ENCODE measurements around the gene GALNTL6. TPM values are rescaled to one million over a fixed set of nuclear protein-coding genes. Genes with fewer than 3 reads are reported as not detected.

GALNTL6 gene
- polyA plus RNA-seq, 1 experiment, result not detected

DNA sequence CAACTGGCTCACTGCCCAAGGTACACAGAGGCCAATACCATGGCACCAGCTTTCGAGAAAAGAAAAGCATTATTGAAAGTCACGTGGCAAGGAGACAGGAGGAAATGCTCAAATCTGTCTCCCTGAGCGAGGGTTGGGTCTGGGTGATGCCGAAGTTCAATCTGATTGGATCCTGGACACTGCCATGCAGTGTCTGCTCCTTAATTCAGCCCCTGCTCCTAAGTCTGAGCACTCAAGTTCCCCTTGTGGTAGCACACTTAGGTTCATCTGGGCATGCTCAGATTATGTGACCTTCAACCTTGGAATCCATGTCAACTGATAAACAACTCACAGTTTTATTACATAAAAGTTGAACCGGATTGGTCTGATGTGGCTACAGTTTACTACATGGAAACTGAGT, 842.9 kb downstream of the GALNTL6 start:
- Histone ChIP-seq H3K9me3 (ENCODE audit: control insufficient read depth, insufficient read depth, low read length) (no peaks in the 10 kb centered on the region), H3K27me3 (ENCODE audit: control insufficient read depth, insufficient read depth, low read length) (no peaks in the 10 kb centered on the region), H3K27ac (ENCODE audit: low read depth, low read length) (no peak overlapping the region), H3K4me3 (ENCODE audit: low read depth, low read length) (no peak overlapping the region)
- CTCF ChIA-PET, result no interaction called here
- POLR2A ChIA-PET, result no interaction called here
- TF ChIP-seq, protein P1, sequence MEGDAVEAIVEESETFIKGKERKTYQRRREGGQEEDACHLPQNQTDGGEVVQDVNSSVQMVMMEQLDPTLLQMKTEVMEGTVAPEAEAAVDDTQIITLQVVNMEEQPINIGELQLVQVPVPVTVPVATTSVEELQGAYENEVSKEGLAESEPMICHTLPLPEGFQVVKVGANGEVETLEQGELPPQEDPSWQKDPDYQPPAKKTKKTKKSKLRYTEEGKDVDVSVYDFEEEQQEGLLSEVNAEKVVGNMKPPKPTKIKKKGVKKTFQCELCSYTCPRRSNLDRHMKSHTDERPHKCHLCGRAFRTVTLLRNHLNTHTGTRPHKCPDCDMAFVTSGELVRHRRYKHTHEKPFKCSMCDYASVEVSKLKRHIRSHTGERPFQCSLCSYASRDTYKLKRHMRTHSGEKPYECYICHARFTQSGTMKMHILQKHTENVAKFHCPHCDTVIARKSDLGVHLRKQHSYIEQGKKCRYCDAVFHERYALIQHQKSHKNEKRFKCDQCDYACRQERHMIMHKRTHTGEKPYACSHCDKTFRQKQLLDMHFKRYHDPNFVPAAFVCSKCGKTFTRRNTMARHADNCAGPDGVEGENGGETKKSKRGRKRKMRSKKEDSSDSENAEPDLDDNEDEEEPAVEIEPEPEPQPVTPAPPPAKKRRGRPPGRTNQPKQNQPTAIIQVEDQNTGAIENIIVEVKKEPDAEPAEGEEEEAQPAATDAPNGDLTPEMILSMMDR (IDR thresholded peaks at IDR 0.05; ENCODE audit: low read depth, low read length), result no peak
- DNase-seq (ENCODE audit: low read depth, low spot score), result no peak

DNA sequence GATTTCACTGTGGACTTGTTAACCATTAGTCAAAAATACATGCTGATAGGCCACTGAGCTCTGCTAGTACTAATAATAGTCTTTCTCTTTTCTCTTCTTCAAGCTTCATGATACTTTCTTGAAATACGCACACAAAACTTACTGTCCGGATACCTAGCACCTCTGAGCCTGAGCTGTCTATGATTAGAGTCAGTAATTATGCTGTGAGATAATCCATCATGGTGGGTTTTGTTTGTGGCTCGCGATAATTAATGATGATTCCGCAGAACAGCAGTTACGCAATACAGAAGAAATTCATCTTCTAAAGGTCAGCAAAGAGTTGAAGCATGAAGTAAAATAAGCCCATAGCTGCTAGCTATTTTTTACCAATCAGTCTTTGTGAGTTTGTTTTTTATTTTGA, 843.9 kb downstream of the GALNTL6 start:
- DNase-seq (ENCODE audit: low read depth, low spot score), result no peak
- Histone ChIP-seq H3K27me3 (ENCODE audit: control insufficient read depth, insufficient read depth, low read length) (no peaks in the 10 kb centered on the region), H3K27ac (ENCODE audit: low read depth, low read length) (no peak overlapping the region), H3K4me3 (ENCODE audit: low read depth, low read length) (no peak overlapping the region), H3K9me3 (ENCODE audit: control insufficient read depth, insufficient read depth, low read length) (no peaks in the 10 kb centered on the region)
- TF ChIP-seq, protein P1 (IDR thresholded peaks at IDR 0.05; ENCODE audit: low read depth, low read length), result no peak
- CTCF ChIA-PET, result no interaction called here
- POLR2A ChIA-PET, result interaction anchor here (0.5 kb wide), 1 partner anchor 107 kb away, joined by 3 read pairs; no protein-coding TSS in a partner anchor

DNA sequence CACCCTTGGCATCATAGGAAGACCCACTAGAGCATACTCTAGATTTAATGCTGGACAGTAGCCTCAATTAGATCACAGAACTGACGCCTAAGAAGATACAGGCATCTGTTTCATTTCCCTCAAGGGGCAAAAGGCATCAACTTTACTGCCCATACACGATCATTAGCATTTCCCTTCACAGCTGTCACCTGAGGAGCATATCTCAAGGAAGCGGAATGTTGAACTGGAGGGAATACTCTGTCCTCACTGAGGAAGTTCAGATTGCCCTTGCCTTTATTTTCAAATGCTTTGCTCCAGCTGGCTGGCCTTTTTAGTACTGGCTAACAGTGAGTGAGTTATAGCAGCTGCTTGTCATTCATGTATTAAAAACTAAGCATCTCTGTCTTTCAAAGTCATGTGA, 847.0 kb downstream of the GALNTL6 start:
- Histone ChIP-seq H3K4me3 (ENCODE audit: low read depth, low read length) (no peak overlapping the region), H3K27me3 (ENCODE audit: control insufficient read depth, insufficient read depth, low read length) (no peaks in the 10 kb centered on the region), H3K9me3 (ENCODE audit: control insufficient read depth, insufficient read depth, low read length) (no peaks in the 10 kb centered on the region), H3K27ac (ENCODE audit: low read depth, low read length) (no peak overlapping the region)
- TF ChIP-seq, protein P1 (IDR thresholded peaks at IDR 0.05; ENCODE audit: low read depth, low read length), result no peak
- ChIA-PET CTCF (no interaction called here), POLR2A (no interaction called here)
- no peak for DNase-seq (ENCODE audit: low read depth, low spot score)

DNA sequence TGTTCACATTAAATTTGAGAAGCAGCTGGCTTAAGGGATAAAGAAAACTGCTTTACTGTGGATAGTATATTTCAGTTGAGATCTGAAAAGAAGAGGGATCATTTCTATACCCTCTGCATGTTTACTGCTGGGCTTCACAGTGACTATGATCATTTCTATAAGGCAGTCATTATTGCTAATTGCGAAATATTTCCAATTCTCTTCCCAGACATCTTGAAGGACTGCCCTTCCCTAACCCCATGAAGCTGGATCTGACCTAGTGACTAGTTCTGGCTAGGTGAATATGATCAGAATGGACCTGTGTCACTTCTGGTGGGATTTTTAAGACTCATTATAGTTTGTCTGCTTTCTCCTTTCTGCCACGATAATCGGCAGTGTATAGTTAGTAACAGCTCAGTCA, 848.9 kb downstream of the GALNTL6 start:
- CTCF ChIA-PET, result no interaction called here
- POLR2A ChIA-PET, result no interaction called here
- no peaks in the 10 kb centered on the region for H3K9me3 ChIP-seq (ENCODE audit: control insufficient read depth, insufficient read depth, low read length)

DNA sequence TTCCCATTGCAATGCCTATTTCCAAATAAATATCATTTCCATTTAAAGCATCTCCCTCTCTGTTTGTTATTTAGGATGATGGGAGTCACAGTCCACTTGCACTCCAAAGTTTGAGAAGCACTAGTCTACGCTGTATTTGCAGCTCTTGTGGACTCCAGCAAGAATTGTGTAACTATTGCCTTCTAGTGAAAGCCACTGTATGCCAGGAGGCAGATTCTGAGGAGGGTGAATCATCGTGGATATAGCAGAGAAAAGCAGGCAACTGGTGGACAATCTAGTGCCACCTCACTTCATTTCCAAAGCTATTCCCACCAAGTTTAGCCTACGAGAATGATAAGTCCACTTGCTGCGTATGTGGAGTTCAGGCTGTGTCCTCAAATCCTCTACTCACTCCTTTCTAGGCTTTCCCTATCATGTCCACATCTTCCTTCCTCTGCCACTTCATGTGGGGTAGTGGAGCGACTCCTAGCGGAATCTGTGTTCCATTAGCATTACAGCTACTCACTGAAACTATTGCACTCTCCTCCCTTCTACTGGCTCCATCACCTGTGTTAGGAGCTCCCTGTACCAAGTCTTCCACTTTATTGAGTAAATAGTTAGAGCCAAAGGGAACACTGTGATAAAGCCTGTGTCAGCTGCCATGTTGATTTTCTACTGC, 853.6 kb downstream of the GALNTL6 start:
- POLR2A ChIA-PET, result no interaction called here
- Histone ChIP-seq H3K9me3 (ENCODE audit: control insufficient read depth, insufficient read depth, low read length) (no peaks in the 10 kb centered on the region; the same call in 1 of the 2 replicates), H3K27ac (ENCODE audit: low read depth, low read length) (no peak overlapping the region), H3K4me3 (ENCODE audit: low read depth, low read length) (no peak overlapping the region), H3K27me3 (ENCODE audit: control insufficient read depth, insufficient read depth, low read length) (no peaks in the 10 kb centered on the region)
- TF ChIP-seq, protein P1 (IDR thresholded peaks at IDR 0.05; ENCODE audit: low read depth, low read length), result no peak
- no peak for DNase-seq (ENCODE audit: low read depth, low spot score)
- CTCF ChIA-PET, result no interaction called here

More for the DNA sequence above, 848.9 kb downstream of the GALNTL6 start:
- no peak for DNase-seq (ENCODE audit: low read depth, low spot score)
- TF ChIP-seq, protein P1 (IDR thresholded peaks at IDR 0.05; ENCODE audit: low read depth, low read length), result no peak
- no peaks in the 10 kb centered on the region for H3K27me3 ChIP-seq (ENCODE audit: control insufficient read depth, insufficient read depth, low read length)
- no peak overlapping the region for H3K4me3 ChIP-seq (ENCODE audit: low read depth, low read length)
- H3K27ac ChIP-seq (ENCODE audit: low read depth, low read length), result no peak overlapping the region
